CD8-positive, alpha-beta memory T cell (primary cell): Measurements from ENCODE around the gene FRMD4A. TPM values are rescaled to one million over a fixed set of nuclear protein-coding genes. Genes with fewer than 3 reads are reported as not detected.
"Not testable (repeated sequence)": the region's sequence is repeated elsewhere in the genome, so short reads cannot be mapped to it uniquely, and the experiment has no call there.

Experiments used
- CTCF ChIA-PET: fragments of 350-600 bp; sonication (Branson Sonifier 250); formaldehyde crosslinking; loops from one replicate; lab custom pipeline; 2021; ENCODE audit warnings: antibody characterized with exemption; lab: Charles Lee
- POLR2A ChIA-PET: fragments of 350-600 bp; sonication (Branson Sonifier 250); formaldehyde crosslinking; loops from one replicate; lab custom pipeline; 2021; ENCODE audit warnings: antibody characterized with exemption; lab: Charles Lee
- DNase-seq, 5 donors: peaks; one replicate each; pipeline versions ENCODE4 v3.0.0 to v3.0.0-alpha.2; 2020 to 2022; ENCODE audit warnings: mixed read lengths in 1 of 5
- H3K27ac ChIP-seq: one replicate; pipeline ENCODE4 v1.7.0; 2013; ENCODE audit warnings: low read depth, mild to moderate bottlenecking, low read length, moderate library complexity
- H3K27me3 ChIP-seq: 2 replicates; pipeline ENCODE4 v1.7.0; 2013; ENCODE audit warnings: low read length, mild to moderate bottlenecking; ENCODE audit not compliant: insufficient read depth, poor library complexity, severe bottlenecking
- H3K36me3 ChIP-seq: 2 replicates; pipeline ENCODE4 v1.7.0; 2013; ENCODE audit warnings: mild to moderate bottlenecking, low read length, moderate library complexity; ENCODE audit not compliant: insufficient read depth
- H3K4me1 ChIP-seq: 2 replicates; pipeline ENCODE4 v1.7.0; 2013; ENCODE audit warnings: mild to moderate bottlenecking, low read length, moderate library complexity; ENCODE audit not compliant: insufficient read depth
- H3K4me3 ChIP-seq: 2 replicates; pipeline ENCODE4 v1.7.0; 2013; ENCODE audit warnings: mild to moderate bottlenecking, low read length
- H3K9me3 ChIP-seq: 2 replicates; pipeline ENCODE4 v1.7.0; 2013; ENCODE audit warnings: mild to moderate bottlenecking, low read length
- H3K27ac Mint-ChIP-seq, 8 donors: one replicate each; pipeline ENCODE4 v1.8.0; 2020 to 2021; ENCODE audit warnings: mixed read lengths in 8 of 8, mild to moderate bottlenecking in 6 of 8, inconsistent platforms in 3 of 8, moderate library complexity in 3 of 8
- H3K27me3 Mint-ChIP-seq, 2 donors: one replicate each; pipeline ENCODE4 v1.8.0; 2020 to 2021; ENCODE audit warnings: mixed read lengths in 2 of 2, mild to moderate bottlenecking in 1 of 2, moderate library complexity in 1 of 2
- H3K36me3 Mint-ChIP-seq, 3 donors: one replicate each; pipeline ENCODE4 v1.8.0; 2020 to 2021; ENCODE audit warnings: mixed read lengths in 3 of 3, inconsistent platforms in 1 of 3, mild to moderate bottlenecking in 1 of 3
- H3K4me1 Mint-ChIP-seq, 3 donors: one replicate each; pipeline ENCODE4 v1.8.0; 2020 to 2021; ENCODE audit warnings: mixed read lengths in 3 of 3, inconsistent platforms in 1 of 3, mild to moderate bottlenecking in 1 of 3
- H3K4me3 Mint-ChIP-seq, 7 donors: one replicate each; pipeline ENCODE4 v1.8.0; 2020 to 2021; ENCODE audit warnings: mixed read lengths in 7 of 7, mild to moderate bottlenecking in 6 of 7, moderate library complexity in 4 of 7, inconsistent platforms in 2 of 7
- H3K9me3 Mint-ChIP-seq, 5 donors: one replicate each; pipeline ENCODE4 v1.8.0; 2020 to 2022; ENCODE audit warnings: mixed read lengths in 5 of 5, mild to moderate bottlenecking in 3 of 5, moderate library complexity in 2 of 5, inconsistent platforms in 1 of 5
- polyA plus RNA-seq: library from polyadenylated mRNA; unstranded; fragments of 300-500 nt; fragmentation: Illumina TruSeq; gene quantifications from one replicate; pipeline ENCODE4 v1.2.3, GENCODE V29; 2021
- total RNA-seq, 2 experiments: library from RNA; stranded (reverse); gene quantifications; one replicate each; pipeline ENCODE4 v1.2.3, GENCODE V29; 2021

FRMD4A gene
- total and polyA plus RNA-seq, 3 experiments from 2014 or later: 0.21 to 2.7 (median 2.1) TPM

- peaks cover 0 to 3% (median 0%) of the 10 kb centered on the region in 3 donors for H3K36me3 Mint-ChIP-seq
- peaks cover 0 to 2% (median 0%) of the 10 kb centered on the region in 5 donors for H3K9me3 Mint-ChIP-seq
- CTCF ChIA-PET: no interaction called here
Measured at GRCh38 chr10:13959443-13960359, 371.0 kb downstream of the FRMD4A start.

GRCh38 chr10:13957856-13958255 is 372.9 kb downstream of the FRMD4A start:
- Histone ChIP-seq H3K4me3 (no peak overlapping the region), H3K9me3 (no peaks in the 10 kb centered on the region), H3K36me3 (no peaks in the 10 kb centered on the region), H3K27me3 (no peaks in the 10 kb centered on the region), H3K4me1 (no peaks in the 10 kb centered on the region), H3K27ac (no peak overlapping the region)
- peak overlapping the region in 1 of 8 donors; percentile 81 for H3K27ac Mint-ChIP-seq
- H3K36me3 Mint-ChIP-seq: no peaks in the 10 kb centered on the region
- ChIA-PET CTCF (no interaction called here), POLR2A (no interaction called here)
- peaks cover 0 to 1% (median 0%) of the 10 kb centered on the region in 3 donors for H3K4me1 Mint-ChIP-seq
- H3K9me3 Mint-ChIP-seq: peaks cover 0 to 2% (median 0%) of the 10 kb centered on the region in 5 donors
- H3K4me3 Mint-ChIP-seq: no peak overlapping the region
- H3K27me3 Mint-ChIP-seq: peaks cover 11 to 23% of the 10 kb centered on the region in 2 donors
- no peak for DNase-seq

More at GRCh38 chr10:13959443-13960359, 371.0 kb downstream of the FRMD4A start:
- no peak overlapping the region for H3K27ac ChIP-seq
- Mint-ChIP-seq H3K27me3 (peaks cover 11 to 25% of the 10 kb centered on the region in 2 donors), H3K27ac (no peak overlapping the region), H3K4me1 (peaks cover 0 to 1% (median 0%) of the 10 kb centered on the region in 3 donors), H3K4me3 (no peak overlapping the region)
- POLR2A ChIA-PET: no interaction called here
- DNase-seq: no peak
- no peaks in the 10 kb centered on the region for H3K27me3 ChIP-seq
- no peaks in the 10 kb centered on the region for H3K36me3 ChIP-seq
- H3K9me3 ChIP-seq: no peaks in the 10 kb centered on the region
- no peaks in the 10 kb centered on the region for H3K4me1 ChIP-seq
- H3K4me3 ChIP-seq: no peak overlapping the region

DNA sequence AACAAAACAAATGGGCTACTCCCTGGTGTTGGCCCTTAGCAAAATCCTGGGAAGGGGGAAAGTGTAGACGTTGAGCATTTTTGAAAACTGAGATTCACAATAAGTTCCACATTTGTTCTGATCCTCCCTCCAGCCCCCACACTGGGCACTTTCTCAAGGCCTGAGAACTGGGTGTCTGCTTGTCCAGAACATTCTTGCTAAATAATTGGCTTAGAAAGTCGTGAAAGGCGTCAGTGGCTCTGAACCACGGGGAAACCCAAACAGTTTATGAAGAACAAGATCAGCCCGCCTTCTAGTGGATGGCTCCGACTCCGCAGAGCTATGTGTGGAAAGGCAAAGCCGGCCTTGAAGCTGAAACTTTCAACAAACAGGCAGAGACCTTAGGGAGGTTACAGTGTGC is 373.9 kb downstream of the FRMD4A start:
- ChIA-PET CTCF (no interaction called here), POLR2A (no interaction called here)
- no peaks in the 10 kb centered on the region for H3K27me3 ChIP-seq
- no peak overlapping the region for H3K4me3 ChIP-seq
- Mint-ChIP-seq H3K27ac (no peak overlapping the region), H3K27me3 (peaks cover 11 to 18% of the 10 kb centered on the region in 2 donors), H3K9me3 (peaks cover 0 to 2% (median 0%) of the 10 kb centered on the region in 5 donors), H3K4me1 (peaks cover 0 to 1% (median 0%) of the 10 kb centered on the region in 3 donors), H3K4me3 (no peak overlapping the region), H3K36me3 (no peaks in the 10 kb centered on the region)
- H3K36me3 ChIP-seq: no peaks in the 10 kb centered on the region
- no peak overlapping the region for H3K27ac ChIP-seq
- no peak for DNase-seq
- H3K4me1 ChIP-seq: no peaks in the 10 kb centered on the region
- no peaks in the 10 kb centered on the region for H3K9me3 ChIP-seq

- Mint-ChIP-seq H3K36me3 (no peaks in the 10 kb centered on the region), H3K4me1 (no peaks in the 10 kb centered on the region), H3K27me3 (peaks cover 8 to 15% of the 10 kb centered on the region in 2 donors), H3K4me3 (no peak overlapping the region), H3K27ac (no peak overlapping the region), H3K9me3 (peaks cover 0 to 2% (median 0%) of the 10 kb centered on the region in 5 donors)
- no peak overlapping the region for H3K4me3 ChIP-seq
- no peaks in the 10 kb centered on the region for H3K9me3 ChIP-seq
- no peaks in the 10 kb centered on the region for H3K36me3 ChIP-seq
- no peak for DNase-seq
- no peak overlapping the region for H3K27ac ChIP-seq
- H3K4me1 ChIP-seq: no peaks in the 10 kb centered on the region
- H3K27me3 ChIP-seq: no peaks in the 10 kb centered on the region
- ChIA-PET CTCF (interaction anchor here (0.5 kb wide), 1 partner anchor 9 kb away, joined by 3 read pairs; no protein-coding TSS in a partner anchor), POLR2A (no interaction called here)
Measured at GRCh38 chr10:13955409-13956068, 375.2 kb downstream of the FRMD4A start.

DNA sequence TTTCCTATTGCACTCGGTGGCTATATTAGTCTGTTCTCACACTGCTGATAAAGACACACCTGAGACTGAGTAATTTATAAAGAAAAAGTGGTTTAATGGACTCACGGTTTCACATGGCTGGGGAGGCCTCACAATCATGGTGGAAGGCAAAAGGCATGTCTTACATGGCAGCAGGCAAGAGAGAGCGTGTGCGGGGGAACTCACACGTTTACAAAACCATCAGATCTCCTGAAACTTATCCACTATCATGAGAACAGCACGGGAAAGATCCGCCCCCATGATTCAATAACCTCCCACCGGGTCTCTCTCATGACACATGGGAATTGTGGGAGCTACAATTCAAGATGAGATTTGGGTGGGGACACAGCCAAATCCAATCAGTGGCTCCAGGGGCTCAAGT is 376.5 kb downstream of the FRMD4A start:
- CTCF ChIA-PET, H3K4me1 ChIP-seq, H3K9me3 Mint-ChIP-seq, DNase-seq, H3K27ac ChIP-seq, H3K9me3 ChIP-seq, H3K27me3 ChIP-seq, H3K27me3 Mint-ChIP-seq, H3K4me3 ChIP-seq, POLR2A ChIA-PET, H3K4me3 Mint-ChIP-seq, H3K4me1 Mint-ChIP-seq, H3K36me3 ChIP-seq, H3K36me3 Mint-ChIP-seq: not testable (repeated sequence)
- peak overlapping the region in 1 of 8 donors; percentile 56 for H3K27ac Mint-ChIP-seq

DNA sequence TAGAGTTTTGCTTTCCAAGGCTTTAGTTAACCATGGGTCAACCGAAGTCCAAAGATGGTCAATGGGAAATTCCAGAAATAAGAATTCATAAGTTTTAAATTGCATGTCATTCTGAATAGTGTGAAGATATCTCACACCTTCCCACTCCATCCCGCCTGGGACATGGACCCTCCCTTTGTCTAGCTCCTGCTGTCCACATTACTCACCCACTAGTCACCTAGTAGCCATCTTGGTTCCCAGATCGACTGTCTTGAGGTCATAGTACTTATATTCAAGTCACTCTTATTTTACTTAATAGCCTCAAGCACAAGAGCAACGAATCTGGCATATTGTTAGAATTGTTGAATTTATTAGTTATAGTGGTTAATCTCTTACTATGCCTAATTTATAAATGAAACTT is 377.4 kb downstream of the FRMD4A start:
- DNase-seq: no peak
- no peaks in the 10 kb centered on the region for H3K36me3 ChIP-seq
- Mint-ChIP-seq H3K9me3 (peaks cover 0 to 1% (median 0%) of the 10 kb centered on the region in 5 donors), H3K4me3 (no peak overlapping the region), H3K27me3 (peaks cover 4 to 10% of the 10 kb centered on the region in 2 donors), H3K36me3 (no peaks in the 10 kb centered on the region), H3K4me1 (no peaks in the 10 kb centered on the region), H3K27ac (no peak overlapping the region)
- CTCF ChIA-PET: no interaction called here
- H3K9me3 ChIP-seq: no peaks in the 10 kb centered on the region
- H3K4me1 ChIP-seq: no peaks in the 10 kb centered on the region
- H3K27me3 ChIP-seq: no peaks in the 10 kb centered on the region
- POLR2A ChIA-PET: no interaction called here
- H3K4me3 ChIP-seq: no peak overlapping the region
- no peak overlapping the region for H3K27ac ChIP-seq

GRCh38 chr10:13950543-13950939 is 380.2 kb downstream of the FRMD4A start:
- no peaks in the 10 kb centered on the region for H3K36me3 Mint-ChIP-seq
- Histone ChIP-seq H3K27me3 (no peaks in the 10 kb centered on the region), H3K4me3 (no peak overlapping the region), H3K4me1 (no peaks in the 10 kb centered on the region), H3K36me3 (no peaks in the 10 kb centered on the region), H3K27ac (no peak overlapping the region), H3K9me3 (no peaks in the 10 kb centered on the region)
- no peak overlapping the region for H3K4me3 Mint-ChIP-seq
- no peak overlapping the region for H3K27ac Mint-ChIP-seq
- CTCF ChIA-PET: no interaction called here
- peaks cover 0 to 4% of the 10 kb centered on the region in 2 donors for H3K27me3 Mint-ChIP-seq
- peaks cover 0 to 1% (median 0%) of the 10 kb centered on the region in 5 donors for H3K9me3 Mint-ChIP-seq
- DNase-seq: no peak
- POLR2A ChIA-PET: no interaction called here
- no peaks in the 10 kb centered on the region for H3K4me1 Mint-ChIP-seq
